Activated T-helper 1 cell treated with anti-CD3 and anti-CD28 coated beads, Interleukin-12 subunit alpha, Interleukin-12 subunit beta, Interleukin-2, Interleukin-4 antibody, amounts not matched to agents 30 ng/mL and 10 ng/mL and 1 ng/mL, durations not matched to agents 14 hours and 24 hours and 36 hours (primary cell): ENCODE data around the gene DCC. TPM values are rescaled to one million over a fixed set of nuclear protein-coding genes. Genes with fewer than 3 reads are reported as not detected.

ENCODE experiments used
- DNase-seq: peaks from one replicate; pipeline ENCODE4 v3.0.0; 2021; ENCODE audit warnings: low spot score
- H3K27ac Mint-ChIP-seq: one replicate; pipeline ENCODE4 v1.8.0; 2021; ENCODE audit warnings: mild to moderate bottlenecking, mixed read lengths
- H3K27me3 Mint-ChIP-seq: one replicate; pipeline ENCODE4 v1.8.0; 2022; ENCODE audit warnings: mild to moderate bottlenecking, moderate library complexity, mixed read lengths; ENCODE audit not compliant: insufficient read depth
- H3K36me3 Mint-ChIP-seq: one replicate; pipeline ENCODE4 v1.8.0; 2021; ENCODE audit warnings: low read depth, mixed read lengths
- H3K4me1 Mint-ChIP-seq: one replicate; pipeline ENCODE4 v1.8.0; 2021; ENCODE audit warnings: low read depth, mixed read lengths
- H3K4me3 Mint-ChIP-seq: one replicate; pipeline ENCODE4 v1.8.0; 2021; ENCODE audit warnings: mild to moderate bottlenecking, moderate library complexity, mixed read lengths
- H3K9me3 Mint-ChIP-seq: one replicate; pipeline ENCODE4 v1.8.0; 2021; ENCODE audit warnings: mixed read lengths
- intact Hi-C: fragments of 100-400 bp; cut with micrococcal nuclease; formaldehyde crosslinking; loops from one replicate; pipeline ENCODE4 v1.15.1; 2024
- total RNA-seq: library from RNA; stranded (reverse); gene quantifications from 2 replicates; pipeline ENCODE4 v1.2.3, GENCODE V29; 2022

DCC gene
- total RNA-seq, 1 donor from 2014 or later: not detected

GRCh38 chr18:52546686-52547346 lies 206.8 kb downstream of the DCC start:
- intact Hi-C loops: no loop called here
- Mint-ChIP-seq H3K4me1 (no peaks in the 10 kb centered on the region), H3K27me3 (no peaks in the 10 kb centered on the region), H3K4me3 (no peak overlapping the region), H3K9me3 (no peaks in the 10 kb centered on the region), H3K36me3 (no peaks in the 10 kb centered on the region), H3K27ac (no peak overlapping the region)
- DNase-seq: no peak

- Mint-ChIP-seq H3K36me3 (no peaks in the 10 kb centered on the region), H3K27ac (no peak overlapping the region), H3K4me3 (no peak overlapping the region), H3K27me3 (no peaks in the 10 kb centered on the region), H3K9me3 (no peaks in the 10 kb centered on the region), H3K4me1 (no peaks in the 10 kb centered on the region)
- no peak for DNase-seq
- intact Hi-C loops: no loop called here
These were observed 213.4 kb downstream of the DCC start for GRCh38 chr18:52553441-52553840.

- intact Hi-C loops: no loop called here
- Mint-ChIP-seq H3K36me3 (no peaks in the 10 kb centered on the region), H3K4me1 (no peaks in the 10 kb centered on the region), H3K4me3 (no peak overlapping the region), H3K27ac (no peak overlapping the region), H3K27me3 (no peaks in the 10 kb centered on the region), H3K9me3 (no peaks in the 10 kb centered on the region)
- DNase-seq: no peak
These were observed 214.2 kb downstream of the DCC start for GRCh38 chr18:52554180-52554579.

GRCh38 chr18:52567360-52567759 lies 227.4 kb downstream of the DCC start:
- no peaks in the 10 kb centered on the region for H3K4me1 Mint-ChIP-seq
- intact Hi-C loops: no loop called here
- H3K9me3 Mint-ChIP-seq: peaks cover 3% of the 10 kb centered on the region
- H3K4me3 Mint-ChIP-seq: no peak overlapping the region
- no peak for DNase-seq
- no peaks in the 10 kb centered on the region for H3K27me3 Mint-ChIP-seq
- H3K27ac Mint-ChIP-seq: no peak overlapping the region
- no peaks in the 10 kb centered on the region for H3K36me3 Mint-ChIP-seq

GRCh38 chr18:52569492-52569891 lies 229.5 kb downstream of the DCC start:
- DNase-seq: no peak
- Mint-ChIP-seq H3K27me3 (no peaks in the 10 kb centered on the region), H3K9me3 (no peaks in the 10 kb centered on the region), H3K4me1 (no peaks in the 10 kb centered on the region), H3K4me3 (no peak overlapping the region), H3K36me3 (no peaks in the 10 kb centered on the region), H3K27ac (no peak overlapping the region)
- intact Hi-C loops: no loop called here

GRCh38 chr18:52570975-52571374 lies 231.0 kb downstream of the DCC start:
- H3K27me3 Mint-ChIP-seq: no peaks in the 10 kb centered on the region
- H3K4me1 Mint-ChIP-seq: no peaks in the 10 kb centered on the region
- no peaks in the 10 kb centered on the region for H3K9me3 Mint-ChIP-seq
- intact Hi-C loops: no loop called here
- no peaks in the 10 kb centered on the region for H3K36me3 Mint-ChIP-seq
- H3K4me3 Mint-ChIP-seq: no peak overlapping the region
- DNase-seq: no peak
- H3K27ac Mint-ChIP-seq: no peak overlapping the region

- no peaks in the 10 kb centered on the region for H3K4me1 Mint-ChIP-seq
- intact Hi-C loops: no loop called here
- no peaks in the 10 kb centered on the region for H3K36me3 Mint-ChIP-seq
- DNase-seq: no peak
- H3K4me3 Mint-ChIP-seq: no peak overlapping the region
- H3K27ac Mint-ChIP-seq: no peak overlapping the region
- no peaks in the 10 kb centered on the region for H3K27me3 Mint-ChIP-seq
- no peaks in the 10 kb centered on the region for H3K9me3 Mint-ChIP-seq
These were observed 232.3 kb downstream of the DCC start for GRCh38 chr18:52572036-52573000.

- Mint-ChIP-seq H3K9me3 (no peaks in the 10 kb centered on the region), H3K4me1 (no peaks in the 10 kb centered on the region), H3K4me3 (no peak overlapping the region), H3K27me3 (no peaks in the 10 kb centered on the region), H3K27ac (no peak overlapping the region), H3K36me3 (no peaks in the 10 kb centered on the region)
- no peak for DNase-seq
- intact Hi-C loops: no loop called here
These were observed 237.8 kb downstream of the DCC start for GRCh38 chr18:52577795-52578194.

- no peaks in the 10 kb centered on the region for H3K9me3 Mint-ChIP-seq
- intact Hi-C loops: no loop called here
These were observed 242.1 kb downstream of the DCC start for GRCh38 chr18:52582061-52582460.

GRCh38 chr18:52582516-52582915 lies 242.5 kb downstream of the DCC start:
- Mint-ChIP-seq H3K27ac (no peak overlapping the region), H3K36me3 (no peaks in the 10 kb centered on the region), H3K4me3 (no peak overlapping the region), H3K4me1 (no peaks in the 10 kb centered on the region), H3K9me3 (no peaks in the 10 kb centered on the region), H3K27me3 (no peaks in the 10 kb centered on the region)
- no peak for DNase-seq
- intact Hi-C loops: no loop called here

More at GRCh38 chr18:52582061-52582460, 242.1 kb downstream of the DCC start:
- Mint-ChIP-seq H3K4me3 (no peak overlapping the region), H3K36me3 (no peaks in the 10 kb centered on the region), H3K4me1 (no peaks in the 10 kb centered on the region), H3K27ac (no peak overlapping the region), H3K27me3 (no peaks in the 10 kb centered on the region)
- no peak for DNase-seq

GRCh38 chr18:52588931-52589330 lies 248.9 kb downstream of the DCC start:
- no peak for DNase-seq
- intact Hi-C loops: no loop called here
- H3K36me3 Mint-ChIP-seq: no peaks in the 10 kb centered on the region
- no peaks in the 10 kb centered on the region for H3K4me1 Mint-ChIP-seq
- H3K27ac Mint-ChIP-seq: no peak overlapping the region
- H3K27me3 Mint-ChIP-seq: no peaks in the 10 kb centered on the region
- no peak overlapping the region for H3K4me3 Mint-ChIP-seq
- no peaks in the 10 kb centered on the region for H3K9me3 Mint-ChIP-seq

- no peak overlapping the region for H3K4me3 Mint-ChIP-seq
- DNase-seq: no peak
- H3K27ac Mint-ChIP-seq: no peak overlapping the region
- peaks cover 4% of the 10 kb centered on the region for H3K9me3 Mint-ChIP-seq
- H3K27me3 Mint-ChIP-seq: no peaks in the 10 kb centered on the region
- H3K36me3 Mint-ChIP-seq: no peaks in the 10 kb centered on the region
- intact Hi-C loops: no loop called here
- H3K4me1 Mint-ChIP-seq: no peaks in the 10 kb centered on the region
These were observed 256.9 kb downstream of the DCC start for GRCh38 chr18:52596748-52597435.

- H3K9me3 Mint-ChIP-seq: peaks cover 4% of the 10 kb centered on the region
- no peaks in the 10 kb centered on the region for H3K36me3 Mint-ChIP-seq
- no peak overlapping the region for H3K27ac Mint-ChIP-seq
- no peak overlapping the region for H3K4me3 Mint-ChIP-seq
- H3K27me3 Mint-ChIP-seq: no peaks in the 10 kb centered on the region
- no peaks in the 10 kb centered on the region for H3K4me1 Mint-ChIP-seq
- DNase-seq: no peak
- intact Hi-C loops: no loop called here
These were observed 258.9 kb downstream of the DCC start for GRCh38 chr18:52598921-52599320.
